ENCODE measurements around the gene EXPH5.

EXPH5 gene

DNA sequence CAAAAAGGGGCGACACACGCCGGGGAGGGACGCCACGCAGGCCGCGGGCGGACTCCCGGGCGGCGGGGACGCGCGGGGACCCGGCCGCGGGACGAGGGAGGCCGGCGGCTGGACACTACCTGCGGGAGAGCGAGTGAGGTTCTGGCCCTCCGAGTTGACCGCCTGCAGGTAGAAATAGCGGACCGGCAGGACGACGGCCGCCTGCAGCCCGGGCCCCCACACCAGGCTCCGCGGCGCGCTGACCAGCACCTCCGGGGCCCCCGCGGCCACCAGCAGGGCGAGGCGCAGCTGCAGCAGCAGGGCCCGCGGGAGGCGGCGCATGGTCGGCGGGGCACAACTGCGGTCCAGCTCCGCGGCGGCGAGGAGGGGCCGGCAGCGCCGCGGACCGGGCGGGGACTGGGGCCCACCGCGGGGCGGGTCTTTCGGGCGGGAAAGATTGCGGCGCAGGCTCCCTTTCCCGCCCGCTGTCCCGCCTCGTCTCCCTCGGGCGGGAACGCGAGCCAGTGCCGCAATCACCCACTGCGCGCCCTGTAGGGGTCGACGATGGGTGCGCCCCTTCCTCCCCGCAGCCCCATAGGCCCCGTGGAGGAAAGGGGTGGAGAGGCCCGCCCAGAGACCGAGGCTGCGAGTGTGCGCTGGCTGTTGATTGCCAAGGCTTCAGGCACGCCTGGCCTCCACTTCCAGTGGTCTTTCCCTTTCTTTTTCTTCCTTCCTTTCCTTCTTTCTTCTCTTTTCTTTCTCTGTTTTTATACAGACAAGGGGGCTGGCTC is 95.3 kb downstream of the EXPH5 start, which contains the start of gene POGLUT3:
POGLUT3 (minus strand) TSS at position 339 of the 770 bp plus-strand sequence; CDS start at position 321, 18 bp downstream.
- peak within 1 kb of the TSS; percentile 52; the same call in 1 of the 2 replicates for H3K9ac ChIP-seq (ENCODE audit: low read length)
- peak within 1 kb of the TSS; percentile 60 for H3K4me3 ChIP-seq (ENCODE audit: low read length)
- H3K27me3 ChIP-seq (replicated peaks; ENCODE audit: insufficient read depth, low read length): no peaks in the 10 kb centered on the region
- TF ChIP-seq EZH2 (optimal IDR thresholded peaks at IDR 0.05; ENCODE audit: low read depth, low read length) (no peak), EZH2phosphoT487 (IDR thresholded peaks at IDR 0.05; ENCODE audit: low read length) (no peak)
- TF ChIP-seq, protein P1, sequence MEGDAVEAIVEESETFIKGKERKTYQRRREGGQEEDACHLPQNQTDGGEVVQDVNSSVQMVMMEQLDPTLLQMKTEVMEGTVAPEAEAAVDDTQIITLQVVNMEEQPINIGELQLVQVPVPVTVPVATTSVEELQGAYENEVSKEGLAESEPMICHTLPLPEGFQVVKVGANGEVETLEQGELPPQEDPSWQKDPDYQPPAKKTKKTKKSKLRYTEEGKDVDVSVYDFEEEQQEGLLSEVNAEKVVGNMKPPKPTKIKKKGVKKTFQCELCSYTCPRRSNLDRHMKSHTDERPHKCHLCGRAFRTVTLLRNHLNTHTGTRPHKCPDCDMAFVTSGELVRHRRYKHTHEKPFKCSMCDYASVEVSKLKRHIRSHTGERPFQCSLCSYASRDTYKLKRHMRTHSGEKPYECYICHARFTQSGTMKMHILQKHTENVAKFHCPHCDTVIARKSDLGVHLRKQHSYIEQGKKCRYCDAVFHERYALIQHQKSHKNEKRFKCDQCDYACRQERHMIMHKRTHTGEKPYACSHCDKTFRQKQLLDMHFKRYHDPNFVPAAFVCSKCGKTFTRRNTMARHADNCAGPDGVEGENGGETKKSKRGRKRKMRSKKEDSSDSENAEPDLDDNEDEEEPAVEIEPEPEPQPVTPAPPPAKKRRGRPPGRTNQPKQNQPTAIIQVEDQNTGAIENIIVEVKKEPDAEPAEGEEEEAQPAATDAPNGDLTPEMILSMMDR (IDR thresholded peaks at IDR 0.05; ENCODE audit: low read length): no peak
- no peaks in the 10 kb centered on the region; the same call in 1 of the 2 replicates for H3F3A ChIP-seq (ENCODE audit: insufficient read depth, low read length)
- no peaks in the 10 kb centered on the region for H3K9me2 ChIP-seq (replicated peaks; ENCODE audit: insufficient read depth, low read length)
- no peaks in the 10 kb centered on the region for H3K4me1 ChIP-seq (ENCODE audit: low read length)
- H2AFZ ChIP-seq (ENCODE audit: low read length): peak within 1 kb of the TSS; percentile 62
- H3K79me2 ChIP-seq (ENCODE audit: low read length): no peaks in the 10 kb centered on the region
- H3K4me2 ChIP-seq (ENCODE audit: low read depth, low read length): peak within 1 kb of the TSS; percentile 66
- H3K9me3 ChIP-seq (replicated peaks; ENCODE audit: insufficient read depth, low read length): no peaks in the 10 kb centered on the region
- H3K27ac ChIP-seq (ENCODE audit: low read length): peak within 1 kb of the TSS; percentile 34; the same call in 1 of the 2 replicates
- H3K36me3 ChIP-seq (replicated peaks; ENCODE audit: insufficient read depth, low read length): no peaks in the 10 kb centered on the region
- no peaks in the 10 kb centered on the region for H4K20me1 ChIP-seq (ENCODE audit: insufficient read depth, low read length)
- DNase-seq: peak; percentile 18

- Histone ChIP-seq H3K79me2 (ENCODE audit: low read length) (no peaks in the 10 kb centered on the region), H4K20me1 (ENCODE audit: insufficient read depth, low read length) (no peaks in the 10 kb centered on the region), H3K4me2 (ENCODE audit: low read depth, low read length) (peak overlapping the region; percentile 66), H3F3A (ENCODE audit: insufficient read depth, low read length) (no peaks in the 10 kb centered on the region; the same call in 1 of the 2 replicates), H2AFZ (ENCODE audit: low read length) (peak overlapping the region; percentile 62), H3K27me3 (replicated peaks; ENCODE audit: insufficient read depth, low read length) (no peaks in the 10 kb centered on the region), H3K9me2 (replicated peaks; ENCODE audit: insufficient read depth, low read length) (no peaks in the 10 kb centered on the region), H3K27ac (ENCODE audit: low read length) (peak overlapping the region; percentile 34; the same call in 1 of the 2 replicates), H3K9me3 (replicated peaks; ENCODE audit: insufficient read depth, low read length) (no peaks in the 10 kb centered on the region), H3K4me1 (ENCODE audit: low read length) (no peaks in the 10 kb centered on the region), H3K36me3 (replicated peaks; ENCODE audit: insufficient read depth, low read length) (no peaks in the 10 kb centered on the region), H3K9ac (ENCODE audit: low read length) (peak overlapping the region; percentile 52; the same call in 1 of the 2 replicates), H3K4me3 (ENCODE audit: low read length) (peak overlapping the region; percentile 60)
- peak; percentile 7 for DNase-seq
- no peak for TF ChIP-seq EZH2 (optimal IDR thresholded peaks at IDR 0.05; ENCODE audit: low read depth, low read length)
- TF ChIP-seq, protein P1 (IDR thresholded peaks at IDR 0.05; ENCODE audit: low read length): no peak
- no peak for TF ChIP-seq EZH2phosphoT487 (IDR thresholded peaks at IDR 0.05; ENCODE audit: low read length)
These were observed 96.1 kb downstream of the EXPH5 start for GRCh38 chr11:108497317-108498045.

DNA sequence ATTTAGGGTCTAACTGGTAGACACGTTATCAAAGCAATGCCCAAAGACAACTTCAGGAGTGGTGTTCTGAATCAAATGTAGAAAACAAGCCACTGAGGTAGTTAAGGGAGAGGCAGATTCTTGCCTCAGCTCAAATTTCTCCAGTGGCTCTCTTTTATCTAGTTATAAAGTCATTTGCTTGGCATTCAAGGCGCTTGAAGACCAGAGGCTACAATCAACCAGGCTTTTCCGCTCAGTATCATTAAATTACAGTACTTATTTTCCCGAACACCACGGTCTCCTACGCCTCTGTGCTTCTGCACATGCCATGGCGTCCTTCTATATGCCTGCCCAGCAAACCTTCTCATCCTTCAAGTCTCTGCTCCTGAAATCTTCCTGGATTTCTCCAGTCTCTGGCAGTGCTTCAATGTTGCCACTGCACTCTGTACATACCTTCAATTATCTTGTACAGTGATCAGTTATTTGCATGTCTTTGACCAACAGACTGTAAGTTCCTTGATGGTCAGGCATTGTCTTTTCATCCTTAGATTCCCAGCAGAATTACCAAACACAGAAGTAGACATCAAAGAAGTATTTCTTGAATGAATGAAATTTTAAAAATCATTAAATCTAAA is 96.8 kb downstream of the EXPH5 start:
- Histone ChIP-seq H3K27me3 (replicated peaks; ENCODE audit: insufficient read depth, low read length) (no peaks in the 10 kb centered on the region), H3K9ac (ENCODE audit: low read length) (no peak overlapping the region), H3K9me2 (replicated peaks; ENCODE audit: insufficient read depth, low read length) (no peaks in the 10 kb centered on the region), H3K4me1 (ENCODE audit: low read length) (no peaks in the 10 kb centered on the region), H3F3A (ENCODE audit: insufficient read depth, low read length) (no peaks in the 10 kb centered on the region; the same call in 1 of the 2 replicates), H3K9me3 (replicated peaks; ENCODE audit: insufficient read depth, low read length) (no peaks in the 10 kb centered on the region), H4K20me1 (ENCODE audit: insufficient read depth, low read length) (no peaks in the 10 kb centered on the region), H3K36me3 (replicated peaks; ENCODE audit: insufficient read depth, low read length) (no peaks in the 10 kb centered on the region), H3K79me2 (ENCODE audit: low read length) (no peaks in the 10 kb centered on the region), H3K4me2 (ENCODE audit: low read depth, low read length) (no peak overlapping the region), H2AFZ (ENCODE audit: low read length) (no peak overlapping the region), H3K4me3 (ENCODE audit: low read length) (no peak overlapping the region; the same call in 1 of the 2 replicates), H3K27ac (ENCODE audit: low read length) (no peak overlapping the region)
- no peak for DNase-seq
- TF ChIP-seq EZH2phosphoT487 (IDR thresholded peaks at IDR 0.05; ENCODE audit: low read length): no peak
- TF ChIP-seq EZH2 (optimal IDR thresholded peaks at IDR 0.05; ENCODE audit: low read depth, low read length): no peak
- TF ChIP-seq, protein P1 (IDR thresholded peaks at IDR 0.05; ENCODE audit: low read length): no peak
